ENCODE data around the gene NOP9.

The NOP9 gene

GRCh38 chr14:24280797-24281460 is 18.7 kb upstream of the NOP9 start:
- no peak for DNase-seq

- DNase-seq = no peak
Measured at GRCh38 chr14:24281636-24282035, 18.0 kb upstream of the NOP9 start.

- no peak for DNase-seq
Measured at GRCh38 chr14:24282736-24283135, 16.9 kb upstream of the NOP9 start.

GRCh38 chr14:24283796-24284460 is 15.7 kb upstream of the NOP9 start:
- DNase-seq = no peak

- no peak for DNase-seq
Measured at GRCh38 chr14:24284501-24285035, 15.1 kb upstream of the NOP9 start.

- DNase-seq = no peak
Measured at GRCh38 chr14:24285351-24285750, 14.3 kb upstream of the NOP9 start.

- DNase-seq = no peak
Measured at GRCh38 chr14:24286996-24287395, 12.7 kb upstream of the NOP9 start.

- DNase-seq = no peak
Measured at GRCh38 chr14:24289649-24290280, 9.9 kb upstream of the NOP9 start.

- no peak for DNase-seq
Measured at GRCh38 chr14:24290746-24291145, 8.9 kb upstream of the NOP9 start.

- no peak for DNase-seq
Measured at GRCh38 chr14:24291446-24292117, 8.1 kb upstream of the NOP9 start.

GRCh38 chr14:24292118-24292807 is 7.4 kb upstream of the NOP9 start:
- DNase-seq = no peak

- no peak for DNase-seq
Measured at GRCh38 chr14:24293525-24293924, 6.1 kb upstream of the NOP9 start.

GRCh38 chr14:24296341-24297157 is 3.1 kb upstream of the NOP9 start:
- peak in 41 of 56 donors; percentile 8 to 69 (median 36) for DNase-seq

- DNase-seq = no peak
Measured at GRCh38 chr14:24297190-24297964, 2.3 kb upstream of the NOP9 start.

GRCh38 chr14:24298892-24299254 is 777 bp upstream of the NOP9 start:
- peak in 1 of 56 donors; percentile 29 for DNase-seq

- no peak for DNase-seq
Measured at GRCh38 chr14:24300326-24300980, 803 bp downstream of the NOP9 start.

- DNase-seq = no peak
Measured at GRCh38 chr14:24304019-24304387, 4.4 kb downstream of the NOP9 start.

- DNase-seq = no peak
Measured at GRCh38 chr14:24307156-24307574, 7.5 kb downstream of the NOP9 start.
